ENCODE measurements around the gene CEACAM16. TPM values are rescaled to one million over a fixed set of nuclear protein-coding genes. Genes with fewer than 3 reads are reported as not detected.

Gene CEACAM16
- polyA plus RNA-seq, 1 donor from 2014 or later: not detected

- no peak overlapping the region for H3K9ac ChIP-seq (ENCODE audit: low read length)
- TF ChIP-seq REST (IDR thresholded peaks at IDR 0.05; ENCODE audit: borderline replicate concordance) (no peak), CTCF (IDR thresholded peaks at IDR 0.05; ENCODE audit: poor library complexity, severe bottlenecking) (no peak), EP300 (conservative IDR thresholded peaks at IDR 0.05; ENCODE audit: poor library complexity, severe bottlenecking) (no peak), POLR2AphosphoS5 (IDR thresholded peaks at IDR 0.05) (no peak), SMC3 (conservative IDR thresholded peaks at IDR 0.05; ENCODE audit: poor library complexity) (no peak), TAF1 (IDR thresholded peaks at IDR 0.05; ENCODE audit: low read depth) (no peak)
- no peaks in the 10 kb centered on the region for H3F3A ChIP-seq (ENCODE audit: insufficient read depth, low read length, poor library complexity, severe bottlenecking)
- H3K9me2 ChIP-seq (ENCODE audit: insufficient read depth, low read length): no peaks in the 10 kb centered on the region
- no peaks in the 10 kb centered on the region for H3K79me2 ChIP-seq (replicated peaks; ENCODE audit: insufficient read depth, low read length)
- no peaks in the 10 kb centered on the region for H3K9me3 ChIP-seq (ENCODE audit: low read length)
- no peaks in the 10 kb centered on the region for H3K36me3 ChIP-seq (ENCODE audit: insufficient read depth, low read length)
- H3K4me3 ChIP-seq (ENCODE audit: low read length): no peak overlapping the region
- H3K27me3 ChIP-seq (ENCODE audit: insufficient read depth, low read depth, low read length): peaks cover 88% of the 10 kb centered on the region
- no peak overlapping the region for H2AFZ ChIP-seq (ENCODE audit: low read depth, low read length)
- H3K4me2 ChIP-seq (ENCODE audit: low read length): no peak overlapping the region
- no peaks in the 10 kb centered on the region for H4K20me1 ChIP-seq (ENCODE audit: insufficient read depth)
- no peak overlapping the region for H3K27ac ChIP-seq (ENCODE audit: low read length)
These were observed 55.2 kb downstream of the CEACAM16 start for GRCh38 chr19:44753932-44754749.

DNA sequence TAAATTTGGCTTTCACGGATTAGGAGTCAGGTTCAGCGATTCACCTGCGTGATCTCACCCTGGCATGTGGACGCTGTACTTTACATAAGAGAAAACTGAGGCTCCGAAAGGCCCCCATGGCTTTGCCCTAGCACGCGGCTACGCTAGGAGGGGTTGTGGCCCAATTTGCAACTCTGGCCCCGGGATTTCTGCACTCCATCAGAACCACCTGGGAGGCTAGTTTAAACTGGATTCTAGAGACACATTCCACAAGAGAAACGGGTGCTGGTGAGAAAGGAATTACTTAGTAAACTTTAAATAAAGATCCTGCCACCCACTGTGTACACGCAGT, 55.8 kb downstream of the CEACAM16 start:
- H3K36me3 ChIP-seq (ENCODE audit: insufficient read depth, low read length): no peaks in the 10 kb centered on the region
- H3K4me3 ChIP-seq (ENCODE audit: low read length): no peak overlapping the region
- H3K4me2 ChIP-seq (ENCODE audit: low read length): no peak overlapping the region
- no peak overlapping the region for H2AFZ ChIP-seq (ENCODE audit: low read depth, low read length)
- TF ChIP-seq SMC3 (conservative IDR thresholded peaks at IDR 0.05; ENCODE audit: poor library complexity) (no peak), EZH2 (IDR thresholded peaks at IDR 0.05; ENCODE audit: borderline replicate concordance, insufficient read depth, low read length, poor library complexity, severe bottlenecking) (no peak), REST (IDR thresholded peaks at IDR 0.05; ENCODE audit: borderline replicate concordance) (no peak), MXI1 (conservative IDR thresholded peaks at IDR 0.05; ENCODE audit: poor library complexity, severe bottlenecking) (no peak), EP300 (conservative IDR thresholded peaks at IDR 0.05; ENCODE audit: poor library complexity, severe bottlenecking) (no peak), TAF1 (IDR thresholded peaks at IDR 0.05; ENCODE audit: low read depth) (no peak), POLR2AphosphoS5 (IDR thresholded peaks at IDR 0.05) (no peak), RAD21 (conservative IDR thresholded peaks at IDR 0.05) (no peak), CTCF (IDR thresholded peaks at IDR 0.05; ENCODE audit: poor library complexity, severe bottlenecking) (no peak)
- no peaks in the 10 kb centered on the region for H3K9me3 ChIP-seq (ENCODE audit: low read length)
- H3K9ac ChIP-seq (ENCODE audit: low read length): no peak overlapping the region
- no peaks in the 10 kb centered on the region for H3K9me2 ChIP-seq (ENCODE audit: insufficient read depth, low read length)
- peaks cover 82% of the 10 kb centered on the region for H3K27me3 ChIP-seq (ENCODE audit: insufficient read depth, low read depth, low read length)
- no peaks in the 10 kb centered on the region for H3K79me2 ChIP-seq (replicated peaks; ENCODE audit: insufficient read depth, low read length)
- H3K27ac ChIP-seq (ENCODE audit: low read length): no peak overlapping the region
- no peaks in the 10 kb centered on the region for H4K20me1 ChIP-seq (ENCODE audit: insufficient read depth)
- no peaks in the 10 kb centered on the region for H3F3A ChIP-seq (ENCODE audit: insufficient read depth, low read length, poor library complexity, severe bottlenecking)
